H1 (cell line): Measurements from ENCODE around the gene PLEK2. TPM values are rescaled to one million over a fixed set of nuclear protein-coding genes. Genes with fewer than 3 reads are reported as not detected.

Experiments used
- CTCF ChIA-PET: fragments of 300-600 bp; sonication (Branson Sonifier 250); formaldehyde crosslinking; loops from one replicate; lab custom pipeline; 2021; ENCODE audit not compliant: partially characterized antibody; lab: Charles Lee
- POLR2A ChIA-PET: fragments of 300-600 bp; sonication (Branson Sonifier 250); formaldehyde crosslinking; loops from one replicate; lab custom pipeline; 2021; ENCODE audit warnings: inconsistent platforms; ENCODE audit not compliant: partially characterized antibody; lab: Charles Lee
- DNase-seq, 2 experiments: peaks; one replicate each; pipeline versions ENCODE4 v3.0.0 to v3.0.0-alpha.2; 2010 to 2022; ENCODE audit warnings: low spot score in 2 of 2, low read depth in 1 of 2, mixed read lengths in 1 of 2
- FAIRE-seq: peaks from 2 replicates; lab custom pipeline; 2011; peaks lifted over from hg19 to GRCh38; lab: Jason Lieb, UNC
- H2AFZ ChIP-seq: 2 replicates; pipeline ENCODE4 v1.8.1; 2012; ENCODE audit warnings: low read length, inconsistent platforms
- H2AK5ac ChIP-seq: 2 replicates; pipeline ENCODE4 v1.6.1; 2013; ENCODE audit warnings: low read depth, low read length
- H2BK120ac ChIP-seq: replicated peaks from 2 replicates; pipeline ENCODE3; 2013; ENCODE audit warnings: low read depth, low read length, inconsistent platforms
- H2BK12ac ChIP-seq: 2 replicates; pipeline ENCODE4 v1.6.1; 2013; ENCODE audit warnings: low read depth, low read length
- H2BK15ac ChIP-seq: 2 replicates; pipeline ENCODE4 v1.6.1; 2013; ENCODE audit warnings: low read length
- H2BK20ac ChIP-seq: 2 replicates; pipeline ENCODE4 v1.6.1; 2013; ENCODE audit warnings: low read length
- H2BK5ac ChIP-seq: 2 replicates; pipeline ENCODE4 v1.6.1; 2013; ENCODE audit warnings: low read depth, low read length
- H3K14ac ChIP-seq: 2 replicates; pipeline ENCODE4 v1.6.1; 2013; ENCODE audit warnings: inconsistent platforms; ENCODE audit not compliant: insufficient read length
- H3K18ac ChIP-seq: 2 replicates; pipeline ENCODE4 v1.6.1; 2013; ENCODE audit warnings: low read length; ENCODE audit errors: extremely low read depth
- H3K23ac ChIP-seq: 2 replicates; pipeline ENCODE4 v1.6.1; 2013; ENCODE audit warnings: inconsistent platforms; ENCODE audit not compliant: insufficient read length
- H3K23me2 ChIP-seq: 2 replicates; pipeline ENCODE4 v1.6.1; 2013; ENCODE audit warnings: low read depth, low read length
- H3K27ac ChIP-seq: 2 replicates; pipeline ENCODE4 v1.6.1; 2011; ENCODE audit warnings: low read depth, low read length, inconsistent platforms
- H3K27me3 ChIP-seq, 4 experiments: replicated peaks in 1 of 4; 1 replicate in 1 of 4; 2 replicates in 3 of 4; pipeline versions ENCODE4 v1.6.1 to v1.8.1; 2011 to 2013; ENCODE audit warnings: low read length in 3 of 4, mild to moderate bottlenecking in 3 of 4, inconsistent platforms in 2 of 4, mixed read lengths in 2 of 4, moderate library complexity in 1 of 4; ENCODE audit not compliant: control insufficient read depth in 3 of 4, insufficient read depth in 3 of 4; ENCODE audit errors: extremely low read depth in 1 of 4
- H3K36me3 ChIP-seq, 4 experiments: 2 replicates each; pipeline versions ENCODE4 v1.6.1 to v1.8.1; 2011 to 2013; ENCODE audit warnings: mild to moderate bottlenecking in 4 of 4, low read length in 3 of 4, moderate library complexity in 2 of 4, control low read depth in 1 of 4, inconsistent platforms in 1 of 4; ENCODE audit not compliant: insufficient read depth in 4 of 4, control insufficient read depth in 2 of 4
- H3K4ac ChIP-seq: replicated peaks from 2 replicates; pipeline ENCODE3; 2013; ENCODE audit warnings: low read length, low read depth, mixed read lengths, inconsistent platforms; ENCODE audit not compliant: insufficient read length
- H3K4me1 ChIP-seq, 4 experiments: replicated peaks in 1 of 4; 1 replicate in 1 of 4; 2 replicates in 3 of 4; pipeline versions ENCODE4 v1.6.1 to v1.8.1; 2011 to 2013; ENCODE audit warnings: low read length in 3 of 4, inconsistent platforms in 2 of 4, mixed read lengths in 1 of 4; ENCODE audit not compliant: insufficient read depth in 4 of 4, control insufficient read depth in 3 of 4
- H3K4me2 ChIP-seq, 2 experiments: 2 replicates each; pipeline versions ENCODE4 v1.6.1 to v1.8.1; 2011 to 2013; ENCODE audit warnings: low read depth in 2 of 2, low read length in 2 of 2, control low read depth in 1 of 2, inconsistent platforms in 1 of 2, mild to moderate bottlenecking in 1 of 2; ENCODE audit not compliant: insufficient read depth in 1 of 2
- H3K4me3 ChIP-seq, 4 experiments: fragments of 200-600, 300-600 bp in 1 of 4; sonication (generic), shearing (Covaris generic), sonication (Bioruptor Twin) in 1 of 4; 2 replicates each; pipeline versions ENCODE4 v1.5.1 to v1.8.1; 2011 to 2016; ENCODE audit warnings: low read length in 4 of 4, low read depth in 3 of 4, control low read depth in 2 of 4, inconsistent platforms in 2 of 4, mild to moderate bottlenecking in 2 of 4, mixed read lengths in 1 of 4, moderate library complexity in 1 of 4; ENCODE audit not compliant: insufficient read depth in 2 of 4; ENCODE audit errors: extremely low read depth in 1 of 4
- H3K56ac ChIP-seq: replicated peaks from 2 replicates; pipeline ENCODE3; 2013; ENCODE audit warnings: low read depth, mild to moderate bottlenecking, mixed read lengths, low read length, inconsistent platforms; ENCODE audit not compliant: insufficient read length
- H3K79me1 ChIP-seq: 2 replicates; pipeline ENCODE4 v1.6.1; 2013; ENCODE audit warnings: low read depth, low read length, control low read depth
- H3K79me2 ChIP-seq, 2 experiments: 2 replicates each; pipeline versions ENCODE4 v1.6.1 to v1.8.1; 2012 to 2013; ENCODE audit warnings: low read length in 2 of 2, mild to moderate bottlenecking in 2 of 2, inconsistent platforms in 1 of 2; ENCODE audit not compliant: insufficient read depth in 2 of 2, control insufficient read depth in 1 of 2
- H3K9ac ChIP-seq, 4 experiments: replicated peaks in 1 of 4; 1 replicate in 1 of 4; 2 replicates in 3 of 4; pipeline versions ENCODE4 v1.6.1 to v1.8.1; 2011 to 2013; ENCODE audit warnings: low read depth in 3 of 4, low read length in 3 of 4, control low read depth in 2 of 4, mild to moderate bottlenecking in 2 of 4, moderate library complexity in 2 of 4, inconsistent platforms in 1 of 4; ENCODE audit errors: extremely low read depth in 1 of 4
- H3K9me3 ChIP-seq, 2 experiments: 2 replicates each; pipeline versions ENCODE4 v1.6.1 to v1.8.1; 2012 to 2013; ENCODE audit warnings: mild to moderate bottlenecking in 2 of 2, moderate library complexity in 2 of 2, control low read depth in 1 of 2, inconsistent platforms in 1 of 2, low read depth in 1 of 2, low read length in 1 of 2, mixed read lengths in 1 of 2; ENCODE audit not compliant: insufficient read depth in 2 of 2
- H4K20me1 ChIP-seq, 2 experiments: replicated peaks in 1 of 2; 2 replicates each; pipeline versions ENCODE3 to v1.8.1; 2011 to 2013; ENCODE audit warnings: inconsistent platforms in 2 of 2, low read length in 2 of 2, mild to moderate bottlenecking in 1 of 2; ENCODE audit not compliant: insufficient read depth in 2 of 2, control insufficient read depth in 1 of 2
- H4K5ac ChIP-seq: 2 replicates; pipeline ENCODE4 v1.6.1; 2013; ENCODE audit warnings: low read length, low read depth, mixed read lengths, inconsistent platforms; ENCODE audit not compliant: insufficient read length
- H4K8ac ChIP-seq: 2 replicates; pipeline ENCODE4 v1.8.0; 2013; ENCODE audit warnings: mild to moderate bottlenecking, moderate library complexity, low read length, inconsistent platforms; ENCODE audit not compliant: insufficient read depth; ENCODE audit errors: extremely low read depth
- H4K91ac ChIP-seq: replicated peaks from 2 replicates; pipeline ENCODE3; 2013; ENCODE audit warnings: low read length, mixed read lengths, inconsistent platforms; ENCODE audit not compliant: insufficient read length
- BCL11A ChIP-seq, 2 experiments: IDR thresholded peaks; one replicate each; pipeline ENCODE4 v1.6.1; 2011; ENCODE audit warnings: low read depth in 2 of 2, low read length in 2 of 2, mild to moderate bottlenecking in 2 of 2
- BRCA1 ChIP-seq: IDR thresholded peaks from 2 replicates; pipeline ENCODE4 v1.6.1; 2012; ENCODE audit warnings: low read depth, low read length, improper control_type of control experiment
- HDAC6 ChIP-seq: IDR thresholded peaks from one replicate; pipeline ENCODE4 v1.7.1; 2012; ENCODE audit warnings: low read depth, mild to moderate bottlenecking, inconsistent platforms, low read length, moderate library complexity
- KDM1A ChIP-seq: fragments of 200-600, 300-600 bp; sonication (generic); IDR thresholded peaks from 2 replicates; pipeline ENCODE4 v1.7.1; 2016; ENCODE audit warnings: mild to moderate bottlenecking, low read length, borderline replicate concordance
- NANOG ChIP-seq: IDR thresholded peaks from 2 replicates; pipeline ENCODE4 v1.6.1; 2011; ENCODE audit warnings: low read length, low read depth, mild to moderate bottlenecking, inconsistent platforms; ENCODE audit not compliant: insufficient read depth, poor library complexity, severe bottlenecking
- SIX5 ChIP-seq: IDR thresholded peaks from 2 replicates; pipeline ENCODE4 v1.6.1; 2011; ENCODE audit warnings: mild to moderate bottlenecking, low read depth, low read length
- SP4 ChIP-seq: IDR thresholded peaks from 2 replicates; pipeline ENCODE4 v1.6.1; 2012; ENCODE audit warnings: low read length, inconsistent platforms
- TAF7 ChIP-seq: optimal IDR thresholded peaks from 2 replicates; pipeline ENCODE3; 2011; ENCODE audit warnings: low read depth, mild to moderate bottlenecking, inconsistent platforms, low read length, moderate library complexity, borderline replicate concordance
- WGBS, 2 experiments: shearing (Covaris generic) in 1 of 2; methylation state at CpG; one replicate each; pipeline versions ENCODE4 v1.1.6 to v1.1.7; 2013 to 2015; ENCODE audit warnings: low lambda C conversion rate in 2 of 2, mixed read lengths in 2 of 2, inconsistent platforms in 1 of 2, low coverage in 1 of 2, missing lambda C conversion rate in 1 of 2; ENCODE audit not compliant: insufficient replicate concordance in 2 of 2, insufficient coverage in 1 of 2, insufficient read length in 1 of 2; ENCODE audit errors: extremely low coverage in 1 of 2, missing lambda C conversion rate in 1 of 2; 5-methylcytosine and 5-hydroxymethylcytosine counted together
- polyA plus RNA-seq, 7 experiments: library from polyadenylated mRNA; depleted of rRNA in 3 of 7; stranded (reverse) in 5 of 7; unstranded in 2 of 7; fragments of >200 nt in 5 of 7; fragments of 200-250 nt in 2 of 7; gene quantifications; 1 replicate in 5 of 7; 2 replicates in 1 of 7; 4 replicates in 1 of 7; pipeline versions ENCODE4 v1.2.1 to v1.2.3, GENCODE V29; 2011 to 2013; ENCODE audit warnings: missing spikeins in 2 of 7, mixed read lengths in 2 of 7
- total RNA-seq: library from RNA; stranded (reverse); fragmentation: NEBNext Ultra II Directional; extraction: Animal tissue kit (Norgen Biotek cat#: 25700); gene quantifications from 2 replicates; pipeline ENCODE4 v1.2.1, GENCODE V29; 2021

Gene PLEK2
- total and polyA plus RNA-seq, 2 of the 8 experiments (the other 6 are each of a cell fraction or from before 2014, with no cell fraction given) = 0.41 to 2.1 TPM

- Histone ChIP-seq H2BK12ac (no peak overlapping the region), H3K9ac (no peak overlapping the region), H3K23me2 (no peaks in the 10 kb centered on the region), H3K23ac (no peak overlapping the region), H3K18ac (no peak overlapping the region), H3K79me1 (no peaks in the 10 kb centered on the region), H2AFZ (no peak overlapping the region), H3K79me2 (no peaks in the 10 kb centered on the region), H3K56ac (no peak overlapping the region), H2BK120ac (no peak overlapping the region), H3K36me3 (no peaks in the 10 kb centered on the region), H4K5ac (no peak overlapping the region), H3K4me2 (no peak overlapping the region), H3K27me3 (no peaks in the 10 kb centered on the region), H4K8ac (no peak overlapping the region), H2BK5ac (no peak overlapping the region), H3K27ac (no peak overlapping the region), H2AK5ac (no peak overlapping the region), H2BK20ac (no peak overlapping the region), H3K14ac (no peak overlapping the region), H4K20me1 (no peaks in the 10 kb centered on the region), H3K9me3 (no peaks in the 10 kb centered on the region), H3K4ac (no peak overlapping the region), H3K4me1 (peaks cover 0 to 5% (median under 1%) of the 10 kb centered on the region in 4 experiments; a peak in 3 of 7 replicates), H2BK15ac (no peak overlapping the region), H4K91ac (no peak overlapping the region), H3K4me3 (no peak overlapping the region)
- DNase-seq = no peak
- ChIA-PET POLR2A (no interaction called here), CTCF (interaction anchor here (1.1 to 21.6 kb wide), 2 partner anchors 43 to 148 kb away, joined by 3 to 446 read pairs; no protein-coding TSS in a partner anchor)
- 100% methylated on average over 2 of the region's 2 CpGs; no CpG with 5 or more reads in 1 of the 2 experiments for WGBS, 2 experiments
- no peak for FAIRE-seq
- no peak for TF ChIP-seq HDAC6
- no peak for TF ChIP-seq BCL11A (IDR thresholded peaks at IDR 0.05; ENCODE audit: low read depth in 2 of 2, low read length in 2 of 2)
- no peak for TF ChIP-seq SIX5
- no peak for TF ChIP-seq KDM1A
- no peak for TF ChIP-seq TAF7
- no peak for TF ChIP-seq SP4
- no peak for TF ChIP-seq NANOG
- TF ChIP-seq BRCA1 = no peak
Measured at GRCh38 chr14:67423424-67423823, 11.5 kb upstream of the PLEK2 start.
